Activated CD8-positive, alpha-beta memory T cell treated with anti-CD3 and anti-CD28 coated beads for 1 hour (primary cell): Measurements from ENCODE around the gene SESN3.
"Not testable (repeated sequence)": the region's sequence is repeated elsewhere in the genome, so short reads cannot be mapped to it uniquely, and the experiment has no call there.

ENCODE experiments used
- DNase-seq, 2 donors: peaks; one replicate each; pipeline ENCODE4 v3.0.0-alpha.2; 2020; ENCODE audit warnings: low read depth in 1 of 2; ENCODE audit errors: extremely low read depth in 1 of 2

The SESN3 gene

DNA sequence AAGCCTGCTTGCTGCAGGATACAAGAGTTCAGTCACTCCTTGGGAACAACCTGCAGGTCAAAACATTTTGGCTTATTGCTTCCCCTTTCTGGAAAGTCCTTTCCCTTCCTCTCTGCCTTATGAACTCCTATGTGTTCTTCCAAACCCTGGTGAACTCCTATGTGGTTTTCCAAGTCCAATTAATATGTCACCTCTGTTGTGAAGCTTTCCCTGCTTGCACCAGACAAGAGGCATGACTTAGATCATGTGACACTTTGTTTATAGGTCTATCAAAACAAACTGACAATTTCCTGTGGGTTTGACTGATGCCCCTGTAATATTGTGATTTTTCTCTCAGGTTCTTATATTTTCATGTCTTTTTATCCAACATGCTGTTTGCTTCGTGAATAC, 77.2 kb downstream of the SESN3 start:
- DNase-seq: no peak

- DNase-seq: no peak
Observed at GRCh38 chr11:95152876-95153856, 77.8 kb downstream of the SESN3 start.

DNA sequence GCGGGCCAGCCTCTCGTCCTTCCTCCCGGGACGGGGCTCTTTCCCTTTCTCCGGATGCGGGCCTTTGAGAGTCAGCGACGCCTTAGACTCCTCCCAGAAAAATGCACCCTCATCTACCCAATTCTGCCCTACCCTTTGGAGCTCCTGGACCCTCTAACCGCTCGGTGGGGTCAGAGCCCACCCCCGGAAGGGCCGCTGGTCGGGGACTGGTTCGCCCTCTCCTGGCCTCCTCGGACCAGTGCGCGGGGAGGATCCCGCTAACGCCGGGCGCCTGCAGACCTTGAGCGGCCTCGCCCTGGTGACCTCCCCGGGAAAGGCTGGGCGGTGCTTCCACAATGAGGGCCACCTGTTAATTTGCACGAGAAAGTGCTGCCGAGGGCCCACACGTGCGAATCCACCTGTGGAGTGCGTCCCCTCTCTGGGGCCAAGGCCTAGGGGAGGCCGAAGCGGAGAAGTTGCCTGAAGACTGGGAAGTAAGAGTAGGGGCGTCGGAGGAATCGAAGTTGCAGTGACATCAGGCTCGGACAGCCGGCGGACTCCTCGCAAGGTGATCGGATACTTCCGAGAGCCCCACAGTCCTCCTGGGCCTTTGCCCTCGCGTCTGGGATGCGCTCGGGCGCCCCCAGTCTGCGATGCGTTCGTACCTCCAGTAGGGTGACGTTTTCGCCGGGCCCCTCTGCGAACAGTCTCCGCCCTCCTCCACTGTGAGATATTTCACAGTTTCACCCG, 79.9 kb downstream of the SESN3 start:
- DNase-seq: peak; percentile 81 to 86

DNA sequence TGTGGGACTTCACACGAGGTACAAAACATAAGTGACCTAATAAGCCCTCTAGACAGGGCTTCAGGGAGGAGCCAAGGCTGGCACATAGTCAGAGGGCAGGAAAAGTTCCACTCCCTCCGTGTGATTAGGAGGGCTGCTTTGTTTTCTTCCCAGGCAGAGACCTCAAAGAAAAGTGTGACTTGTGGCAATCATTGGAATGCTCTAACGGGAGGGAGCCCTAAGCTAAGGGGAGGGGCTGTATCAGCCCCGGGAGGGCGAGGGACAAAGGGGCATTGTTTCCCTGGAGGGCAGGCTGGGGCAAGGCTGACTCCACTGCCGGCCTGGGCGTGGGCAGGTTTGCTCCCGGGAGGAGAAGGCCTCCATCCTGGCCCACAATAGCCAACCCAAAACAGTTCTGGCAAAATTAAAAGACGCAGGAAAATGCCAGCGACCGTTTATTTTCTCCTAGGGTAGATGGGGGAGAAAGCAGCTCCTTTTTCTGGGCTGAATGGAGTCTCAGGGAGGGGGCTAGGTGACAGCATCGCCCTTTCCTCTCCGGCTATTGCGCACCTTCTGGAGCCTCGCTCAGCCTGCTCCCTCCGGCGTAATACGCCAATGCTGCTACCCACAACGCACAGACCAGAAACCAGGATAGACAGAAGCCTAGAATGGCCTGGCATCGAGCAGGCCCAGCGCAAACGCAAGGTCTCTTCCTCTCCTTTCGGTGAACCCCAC, 81.2 kb downstream of the SESN3 start:
- no peak for DNase-seq

DNA sequence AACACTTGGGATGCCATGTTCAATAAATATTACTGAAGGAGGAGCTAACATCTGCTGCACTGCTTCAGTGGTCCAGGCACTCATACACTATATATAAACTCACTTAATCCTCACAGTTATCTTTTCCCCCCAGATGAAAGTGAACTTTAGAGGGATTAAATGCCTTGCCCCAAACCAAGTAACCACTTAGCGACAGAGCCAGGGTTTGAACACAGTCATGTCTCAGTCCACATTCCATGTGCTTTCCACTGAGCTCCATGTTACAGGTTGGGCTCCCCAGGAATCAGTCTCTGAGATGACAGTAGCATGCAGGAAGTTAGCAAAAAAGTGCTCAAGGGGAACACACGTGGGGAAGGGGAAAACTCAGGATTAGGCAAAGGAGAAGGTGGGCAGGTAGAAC, 82.1 kb downstream of the SESN3 start:
- DNase-seq: no peak

- DNase-seq: no peak
Observed at GRCh38 chr11:95148406-95148805, 82.6 kb downstream of the SESN3 start.

DNA sequence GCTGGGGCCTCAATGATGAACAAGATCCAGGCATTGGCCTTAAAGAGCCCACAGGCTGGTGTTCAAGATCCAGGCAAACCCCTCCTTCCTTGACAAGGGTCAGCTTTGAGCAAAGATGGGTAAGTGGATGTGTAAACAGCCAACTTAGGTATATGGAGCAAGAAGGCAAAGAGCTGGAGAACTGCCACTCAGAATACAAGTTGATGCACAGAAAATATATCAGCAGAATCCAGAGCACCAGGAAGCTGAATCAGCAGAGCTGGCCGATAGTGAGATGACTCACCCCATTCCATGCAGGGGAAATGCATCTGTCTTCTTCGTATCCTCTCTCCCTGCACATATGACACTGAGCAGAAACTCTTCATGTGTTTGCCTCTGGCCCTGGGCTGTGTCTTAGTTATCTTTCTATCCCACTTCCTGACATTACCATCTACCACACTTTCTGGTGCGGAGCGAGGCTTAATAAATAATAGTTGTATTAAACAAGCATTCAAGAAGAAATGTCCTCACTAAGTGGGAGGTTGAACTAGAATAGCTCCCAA, 83.6 kb downstream of the SESN3 start:
- no peak for DNase-seq

GRCh38 chr11:95145430-95146060, 85.5 kb downstream of the SESN3 start:
- DNase-seq: no peak

DNA sequence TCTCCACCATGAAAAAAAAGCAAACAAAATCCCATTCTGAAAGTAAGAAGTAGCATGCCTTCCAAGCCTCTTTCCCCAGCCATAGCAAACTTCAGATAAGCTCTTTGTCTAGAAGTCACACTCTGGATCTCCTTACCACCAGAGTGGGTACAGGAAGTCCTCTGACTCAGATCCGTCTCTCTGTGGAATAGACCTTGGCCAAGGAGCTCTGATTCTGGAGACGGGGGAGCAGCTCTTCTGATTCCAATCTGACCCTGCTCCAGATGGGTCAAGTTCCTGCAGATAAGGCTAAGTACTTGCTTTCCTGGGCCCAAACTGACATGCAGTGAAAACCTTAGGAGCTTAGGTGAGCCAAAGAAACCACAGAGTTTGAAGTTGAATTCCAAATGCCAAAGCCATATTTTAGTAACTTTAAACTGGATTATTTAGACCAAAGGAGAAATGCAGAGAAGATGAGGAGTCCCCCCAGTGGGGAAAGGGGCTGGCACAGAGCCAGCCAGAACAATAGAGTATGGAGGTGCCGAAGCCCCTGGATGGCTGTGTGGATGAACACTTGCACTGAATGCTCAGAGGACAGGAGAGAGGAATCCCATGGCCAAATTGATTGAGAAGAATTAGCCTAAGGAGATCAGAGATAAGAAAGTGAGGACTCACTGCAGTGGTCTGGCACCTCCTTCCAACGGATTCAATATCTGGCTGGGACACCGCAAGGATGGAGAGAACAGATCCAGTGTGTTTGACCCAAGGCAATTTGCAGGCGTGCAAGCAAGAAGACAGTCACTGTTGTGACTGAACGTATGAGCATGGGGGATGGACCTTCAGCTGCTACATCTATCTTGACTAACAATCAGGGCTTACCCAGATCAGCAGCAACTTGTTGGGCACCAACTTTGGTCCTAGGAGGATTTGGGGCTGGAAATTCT, 86.4 kb downstream of the SESN3 start:
- DNase-seq: no peak

GRCh38 chr11:95143106-95143681, 87.8 kb downstream of the SESN3 start:
- DNase-seq: no peak

DNA sequence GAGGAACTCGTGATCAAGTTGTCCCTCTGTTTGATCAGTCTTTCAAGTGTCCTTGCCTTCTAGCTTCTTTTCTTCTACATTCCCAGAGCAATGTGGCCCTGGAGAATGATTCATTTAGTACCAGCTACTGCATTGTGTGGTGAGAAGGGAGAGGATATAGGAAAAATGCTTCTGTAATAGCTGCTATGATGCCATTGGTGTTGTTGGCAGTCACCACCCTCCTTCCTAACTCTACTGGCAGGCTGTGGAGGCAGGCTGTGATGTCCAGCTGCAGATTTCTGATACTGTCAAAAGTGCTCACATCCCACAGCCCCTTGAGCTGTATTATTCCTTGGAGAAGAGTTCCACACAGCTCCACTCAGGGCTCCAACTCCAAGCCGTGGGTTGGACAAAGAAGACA, 88.6 kb downstream of the SESN3 start:
- no peak for DNase-seq

GRCh38 chr11:95140397-95141033, 90.5 kb downstream of the SESN3 start:
- DNase-seq: no peak

DNA sequence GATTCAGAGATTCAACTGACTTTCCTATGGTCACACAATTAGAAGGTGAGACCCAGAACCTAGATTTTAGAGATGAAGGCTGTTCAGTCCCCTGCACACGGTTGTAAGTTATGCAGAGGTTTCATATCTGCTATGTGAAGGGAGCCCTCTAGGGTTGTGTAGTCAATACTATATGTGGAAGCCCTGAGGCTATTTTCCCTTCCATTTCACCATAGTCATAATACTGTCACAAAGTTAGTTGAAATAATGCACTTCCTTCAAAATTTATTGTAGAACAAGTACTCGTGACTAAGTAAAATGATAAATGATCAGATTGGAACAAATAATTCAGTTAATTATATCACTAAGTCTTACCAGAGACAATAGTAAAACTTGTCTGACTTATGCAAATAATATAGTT, 92.6 kb downstream of the SESN3 start:
- DNase-seq: no peak

DNA sequence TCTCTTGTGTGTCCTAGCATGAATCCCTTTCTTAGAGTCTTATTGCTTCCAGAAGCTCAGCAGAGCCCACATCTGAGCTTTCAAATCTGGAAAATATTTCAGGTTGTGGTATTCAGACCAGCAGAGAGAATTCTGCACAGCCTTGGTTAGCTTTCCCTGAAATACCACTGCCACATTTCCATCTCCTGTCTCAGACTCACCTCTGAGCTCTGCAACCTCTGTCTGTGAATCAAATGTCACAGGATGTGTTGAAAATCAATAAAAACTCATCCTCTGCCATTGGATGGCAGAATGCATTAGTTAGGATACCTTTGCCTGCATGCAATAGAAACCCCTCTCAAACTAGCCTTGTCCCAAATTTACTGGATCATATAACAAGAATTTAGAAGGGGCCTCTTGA, 93.7 kb downstream of the SESN3 start:
- no peak for DNase-seq

DNA sequence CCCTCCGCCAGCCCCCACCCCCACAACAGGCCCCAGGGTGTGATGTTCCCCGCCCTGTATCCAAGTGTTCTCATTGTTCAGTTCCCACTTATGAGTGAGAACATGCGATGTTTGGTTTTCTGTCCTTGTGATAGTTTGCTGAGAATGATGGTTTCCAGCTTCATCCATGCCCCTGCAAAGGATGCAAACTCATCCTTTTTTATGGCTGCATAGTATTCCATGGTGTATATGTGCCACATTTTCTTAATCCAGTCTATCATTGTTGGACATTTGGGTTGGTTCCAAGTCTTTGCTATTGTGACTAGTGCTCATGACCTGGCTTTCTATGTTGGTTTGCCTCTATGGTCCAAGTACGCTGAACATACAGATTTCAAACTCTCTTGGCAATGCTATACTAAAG, 94.3 kb downstream of the SESN3 start:
- DNase-seq: not testable (repeated sequence)

- DNase-seq: no peak
Observed at GRCh38 chr11:95135880-95136279, 95.1 kb downstream of the SESN3 start.

GRCh38 chr11:95135155-95135554, 95.8 kb downstream of the SESN3 start:
- DNase-seq: no peak

GRCh38 chr11:95134491-95134890, 96.5 kb downstream of the SESN3 start:
- DNase-seq: no peak

GRCh38 chr11:95132956-95133355, 98.0 kb downstream of the SESN3 start:
- DNase-seq: no peak
